Left kidney (tissue), 8 donors: Measurements from ENCODE around the gene MMP24OS. TPM values are rescaled to one million over a fixed set of nuclear protein-coding genes. Genes with fewer than 3 reads are reported as not detected.
"Not testable (repeated sequence)": the region's sequence is repeated elsewhere in the genome, so short reads cannot be mapped to it uniquely, and the experiment has no call there.

Source experiments
- DNase-seq: peaks from one replicate; pipeline ENCODE4 v3.0.0-alpha.2; 2013
- long read RNA-seq, 8 donors: transcript quantifications; one replicate each; lab custom pipeline, GENCODE V29; 2026
- polyA plus RNA-seq: library from polyadenylated mRNA; unstranded; fragments of 120-200 nt; gene quantifications from one replicate; pipeline ENCODE4 v1.2.1, GENCODE V29; 2013; ENCODE audit not compliant: insufficient read length

Gene MMP24OS
- 34.9 TPM for polyA plus RNA-seq
- long read RNA-seq, donor 1, transcript MMP24OS-211 (1 exons, 1,542 nt): minor isoform, 5 of 43 reads
- long read RNA-seq, donor 1, transcript MMP24OS-201 (2 exons, 867 nt): major isoform, 26 of 43 reads
- long read RNA-seq, donor 1, transcript MMP24OS-209 (2 exons, 712 nt): minor isoform, 7 of 43 reads
- long read RNA-seq, donor 1, partial matches to known transcripts: 0 of 43 reads
- long read RNA-seq, donor 1, other reads (novel, unspliced or antisense): 5 of 43 reads
- long read RNA-seq, donor 2, transcript MMP24OS-209 (2 exons, 712 nt): minor isoform, 10 of 33 reads
- long read RNA-seq, donor 2, transcript MMP24OS-201 (2 exons, 867 nt): major isoform, 19 of 33 reads
- long read RNA-seq, donor 2, partial matches to known transcripts: 0 of 33 reads
- long read RNA-seq, donor 2, other reads (novel, unspliced or antisense): 0 of 33 reads
- long read RNA-seq, donor 3, transcript MMP24OS-201 (2 exons, 867 nt): major isoform, 12 of 24 reads
- long read RNA-seq, donor 3, transcript MMP24OS-209 (2 exons, 712 nt): minor isoform, 6 of 24 reads
- long read RNA-seq, donor 3, partial matches to known transcripts: 0 of 24 reads
- long read RNA-seq, donor 3, other reads (novel, unspliced or antisense): 0 of 24 reads
- long read RNA-seq, donor 4, partial matches to known transcripts: 0 of 6 reads
- long read RNA-seq, donor 4, other reads (novel, unspliced or antisense): 0 of 6 reads
- long read RNA-seq, donor 5, transcript MMP24OS-201 (2 exons, 867 nt): major isoform, 24 of 43 reads
- long read RNA-seq, donor 5, transcript MMP24OS-209 (2 exons, 712 nt): minor isoform, 11 of 43 reads
- long read RNA-seq, donor 5, partial matches to known transcripts: 5 of 43 reads
- long read RNA-seq, donor 5, other reads (novel, unspliced or antisense): 0 of 43 reads
- long read RNA-seq, donor 6, transcript MMP24OS-201 (2 exons, 867 nt): major isoform, 12 of 21 reads
- long read RNA-seq, donor 6, transcript MMP24OS-209 (2 exons, 712 nt): minor isoform, 6 of 21 reads
- long read RNA-seq, donor 6, partial matches to known transcripts: 0 of 21 reads
- long read RNA-seq, donor 6, other reads (novel, unspliced or antisense): 0 of 21 reads
- long read RNA-seq, donor 7, transcript MMP24OS-201 (2 exons, 867 nt): major isoform, 31 of 51 reads
- long read RNA-seq, donor 7, transcript MMP24OS-209 (2 exons, 712 nt): minor isoform, 14 of 51 reads
- long read RNA-seq, donor 7, transcript MMP24OS-211 (1 exons, 1,542 nt): minor isoform, 6 of 51 reads
- long read RNA-seq, donor 7, partial matches to known transcripts: 0 of 51 reads
- long read RNA-seq, donor 7, other reads (novel, unspliced or antisense): 0 of 51 reads
- long read RNA-seq, donor 8, transcript MMP24OS-201 (2 exons, 867 nt): major isoform, 11 of 16 reads
- long read RNA-seq, donor 8, partial matches to known transcripts: 0 of 16 reads
- long read RNA-seq, donor 8, other reads (novel, unspliced or antisense): 0 of 16 reads

- peak; percentile 88 for DNase-seq
These were observed at the start of gene MMP24OS for GRCh38 chr20:35277531-35278395. Gene MMP24OS, minus strand, starts transcription at chr20:35278122. Its CDS starts 193 bp downstream, at chr20:35277929.

- DNase-seq: no peak
These were observed 49.4 kb upstream of the MMP24OS start for GRCh38 chr20:35327074-35327976.

GRCh38 chr20:35326740-35327073, 48.8 kb upstream of the MMP24OS start:
- DNase-seq: no peak

GRCh38 chr20:35326021-35326739, 48.3 kb upstream of the MMP24OS start:
- no peak for DNase-seq

- DNase-seq: no peak
These were observed 47.5 kb upstream of the MMP24OS start for GRCh38 chr20:35325401-35325800.

GRCh38 chr20:35320396-35321126, 42.6 kb upstream of the MMP24OS start:
- no peak for DNase-seq

- no peak for DNase-seq
These were observed 41.9 kb upstream of the MMP24OS start for GRCh38 chr20:35319871-35320197.

GRCh38 chr20:35319192-35319870, 41.4 kb upstream of the MMP24OS start:
- no peak for DNase-seq

GRCh38 chr20:35318502-35319157, 40.7 kb upstream of the MMP24OS start:
- no peak for DNase-seq

GRCh38 chr20:35317416-35318210, 39.7 kb upstream of the MMP24OS start:
- DNase-seq: no peak

GRCh38 chr20:35316086-35316485, 38.2 kb upstream of the MMP24OS start:
- DNase-seq: no peak

- not testable (repeated sequence) for DNase-seq
These were observed 37.7 kb upstream of the MMP24OS start for GRCh38 chr20:35315632-35316020.

- no peak for DNase-seq
These were observed 37.1 kb upstream of the MMP24OS start for GRCh38 chr20:35314816-35315631.

GRCh38 chr20:35312318-35312717, 34.4 kb upstream of the MMP24OS start:
- no peak for DNase-seq

GRCh38 chr20:35311822-35312221, 33.9 kb upstream of the MMP24OS start:
- DNase-seq: no peak

- DNase-seq: no peak
These were observed 33.5 kb upstream of the MMP24OS start for GRCh38 chr20:35311409-35311808.
